GM12801 (cell line): ENCODE measurements around the gene UNC13A.

Experiments
- TF ChIP-seq, protein P1 (sequence below): IDR thresholded peaks from one replicate; pipeline ENCODE4 v1.5.1; 2011; ENCODE audit warnings: control low read depth; ENCODE audit not compliant: insufficient read length; ENCODE audit errors: extremely low read depth

The UNC13A gene

DNA sequence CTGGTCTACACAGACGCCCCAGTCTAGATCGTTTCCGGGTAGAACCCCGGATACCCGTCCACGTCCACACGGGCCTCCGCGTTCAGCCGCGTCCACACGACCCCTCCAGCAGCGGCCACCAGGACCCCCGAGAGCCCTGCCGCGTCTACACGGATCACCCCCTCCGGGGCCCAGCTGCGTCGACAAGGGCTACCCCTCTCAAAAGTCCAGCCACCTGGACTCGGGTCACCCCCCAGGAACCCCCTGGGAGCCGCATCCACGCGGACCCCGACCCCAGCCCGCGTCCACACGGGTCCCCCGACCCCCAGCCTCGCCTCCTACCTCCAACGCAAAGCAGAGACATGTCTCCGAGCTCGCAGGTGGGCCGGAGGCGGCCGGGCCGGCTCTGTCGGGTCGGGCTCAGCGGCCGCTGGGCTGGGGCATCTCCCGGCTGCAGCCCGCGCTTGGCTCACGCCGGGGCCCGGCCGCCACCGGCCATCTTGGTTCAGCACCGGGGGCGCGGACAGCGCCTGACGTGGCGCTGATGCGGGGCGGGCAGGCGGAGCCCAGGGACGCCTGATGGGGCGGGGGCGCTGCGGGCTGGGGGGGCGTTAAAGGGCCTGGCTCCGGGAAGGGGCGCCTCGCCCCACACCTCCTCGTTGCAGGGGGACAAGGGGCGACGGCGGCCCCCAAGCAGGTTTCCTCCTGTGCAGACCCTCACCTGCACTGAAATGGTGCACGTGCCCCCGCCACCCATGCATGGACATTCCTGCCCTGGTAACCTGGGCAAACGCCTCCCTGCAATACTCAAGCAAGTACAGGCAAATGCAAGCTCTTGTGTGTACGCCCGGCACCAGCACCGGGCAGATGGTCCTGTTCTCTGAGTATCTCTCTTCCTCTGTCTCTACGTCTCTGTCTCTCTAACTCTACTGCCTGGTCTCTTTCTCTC lies at the start of gene UNC13A:
UNC13A (minus strand) TSS at position 498 of the 928 bp plus-strand sequence; CDS start at position 343, 155 bp downstream.
- TF ChIP-seq, protein P1, sequence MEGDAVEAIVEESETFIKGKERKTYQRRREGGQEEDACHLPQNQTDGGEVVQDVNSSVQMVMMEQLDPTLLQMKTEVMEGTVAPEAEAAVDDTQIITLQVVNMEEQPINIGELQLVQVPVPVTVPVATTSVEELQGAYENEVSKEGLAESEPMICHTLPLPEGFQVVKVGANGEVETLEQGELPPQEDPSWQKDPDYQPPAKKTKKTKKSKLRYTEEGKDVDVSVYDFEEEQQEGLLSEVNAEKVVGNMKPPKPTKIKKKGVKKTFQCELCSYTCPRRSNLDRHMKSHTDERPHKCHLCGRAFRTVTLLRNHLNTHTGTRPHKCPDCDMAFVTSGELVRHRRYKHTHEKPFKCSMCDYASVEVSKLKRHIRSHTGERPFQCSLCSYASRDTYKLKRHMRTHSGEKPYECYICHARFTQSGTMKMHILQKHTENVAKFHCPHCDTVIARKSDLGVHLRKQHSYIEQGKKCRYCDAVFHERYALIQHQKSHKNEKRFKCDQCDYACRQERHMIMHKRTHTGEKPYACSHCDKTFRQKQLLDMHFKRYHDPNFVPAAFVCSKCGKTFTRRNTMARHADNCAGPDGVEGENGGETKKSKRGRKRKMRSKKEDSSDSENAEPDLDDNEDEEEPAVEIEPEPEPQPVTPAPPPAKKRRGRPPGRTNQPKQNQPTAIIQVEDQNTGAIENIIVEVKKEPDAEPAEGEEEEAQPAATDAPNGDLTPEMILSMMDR = no peak

DNA sequence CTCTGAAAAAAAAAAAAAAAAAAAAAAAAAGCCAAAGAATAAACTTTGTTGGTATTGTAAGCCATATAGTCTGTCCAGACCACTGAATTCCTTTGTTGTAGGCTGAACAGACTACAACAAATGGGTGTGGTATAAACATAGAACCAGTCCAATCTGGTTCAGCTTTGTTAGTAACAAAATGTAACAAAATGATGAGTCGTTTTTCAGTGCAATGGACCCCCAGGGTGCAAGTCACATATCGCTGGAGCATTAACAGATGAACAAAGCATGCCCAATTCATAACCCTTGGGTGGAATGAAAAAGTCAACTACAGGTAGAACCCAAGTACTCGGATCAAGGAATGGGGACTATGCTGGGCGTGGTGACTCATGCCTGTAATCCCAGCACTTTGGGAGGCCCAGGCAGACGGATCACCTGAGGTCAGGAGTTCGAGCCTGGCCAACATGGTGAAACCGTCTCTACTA lies 49.6 kb upstream of the UNC13A start:
- TF ChIP-seq, protein P1 = no peak

DNA sequence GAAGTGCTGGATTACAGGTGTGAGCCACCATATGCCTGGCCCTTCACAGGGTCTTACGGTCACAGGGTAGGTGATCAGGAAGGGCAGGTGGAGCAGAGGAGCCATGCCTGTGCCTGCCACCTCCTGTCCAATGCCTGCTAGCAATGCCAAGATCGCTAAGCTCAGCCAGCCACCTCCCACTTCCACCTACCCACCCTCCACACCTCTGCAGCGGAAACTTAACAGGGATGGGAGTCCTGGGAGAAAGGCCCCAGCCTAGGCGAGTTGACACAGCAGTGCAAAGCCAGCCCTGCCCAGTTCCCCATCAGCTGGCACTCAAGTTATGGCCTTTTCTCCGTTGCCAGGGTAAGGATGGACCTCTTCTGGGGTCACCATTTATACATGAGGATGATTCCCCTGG lies 47.3 kb upstream of the UNC13A start:
- TF ChIP-seq, protein P1 = no peak

DNA sequence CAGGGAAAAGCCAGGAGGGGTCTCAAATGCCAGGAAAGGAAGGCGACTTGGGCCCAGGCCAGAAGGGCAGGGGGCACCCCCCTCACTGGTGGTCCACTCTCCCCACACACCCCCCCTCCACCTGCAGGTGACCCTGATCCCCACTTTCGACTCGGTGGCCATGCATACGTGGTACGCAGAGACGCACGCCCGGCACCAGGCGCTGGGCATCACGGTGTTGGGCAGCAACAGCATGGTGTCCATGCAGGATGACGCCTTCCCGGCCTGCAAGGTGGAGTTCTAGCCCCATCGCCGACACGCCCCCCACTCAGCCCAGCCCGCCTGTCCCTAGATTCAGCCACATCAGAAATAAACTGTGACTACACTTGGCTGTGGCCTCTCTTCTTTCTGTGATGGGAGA lies 46.0 kb upstream of the UNC13A start:
- TF ChIP-seq, protein P1 = no peak

DNA sequence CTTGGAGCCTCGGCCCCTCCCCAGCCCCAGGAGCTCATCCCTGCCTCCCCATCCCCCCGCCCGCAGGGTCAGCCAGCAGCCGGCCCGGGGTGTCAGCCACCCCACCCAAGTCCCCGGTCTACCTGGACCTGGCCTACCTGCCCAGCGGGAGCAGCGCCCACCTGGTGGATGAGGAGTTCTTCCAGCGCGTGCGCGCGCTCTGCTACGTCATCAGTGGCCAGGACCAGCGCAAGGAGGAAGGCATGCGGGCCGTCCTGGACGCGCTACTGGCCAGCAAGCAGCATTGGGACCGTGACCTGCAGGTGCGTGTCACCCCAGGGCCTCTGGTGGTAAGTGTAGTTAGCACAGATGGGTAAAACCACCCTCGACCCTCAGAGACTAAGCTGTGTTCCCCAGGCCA lies 45.0 kb upstream of the UNC13A start:
- TF ChIP-seq, protein P1 = no peak

DNA sequence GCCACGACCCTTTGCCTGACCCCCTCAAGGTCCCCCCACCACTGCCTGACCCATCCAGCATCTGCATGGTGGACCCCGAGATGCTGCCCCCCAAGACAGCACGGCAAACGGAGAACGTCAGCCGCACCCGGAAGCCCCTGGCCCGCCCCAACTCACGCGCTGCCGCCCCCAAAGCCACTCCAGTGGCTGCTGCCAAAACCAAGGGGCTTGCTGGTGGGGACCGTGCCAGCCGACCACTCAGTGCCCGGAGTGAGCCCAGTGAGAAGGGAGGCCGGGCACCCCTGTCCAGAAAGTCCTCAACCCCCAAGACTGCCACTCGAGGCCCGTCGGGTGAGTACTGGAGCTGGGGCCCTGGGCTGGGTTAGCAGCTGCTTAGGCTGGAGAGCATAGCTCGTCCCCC lies 39.7 kb upstream of the UNC13A start:
- TF ChIP-seq, protein P1 = no peak

DNA sequence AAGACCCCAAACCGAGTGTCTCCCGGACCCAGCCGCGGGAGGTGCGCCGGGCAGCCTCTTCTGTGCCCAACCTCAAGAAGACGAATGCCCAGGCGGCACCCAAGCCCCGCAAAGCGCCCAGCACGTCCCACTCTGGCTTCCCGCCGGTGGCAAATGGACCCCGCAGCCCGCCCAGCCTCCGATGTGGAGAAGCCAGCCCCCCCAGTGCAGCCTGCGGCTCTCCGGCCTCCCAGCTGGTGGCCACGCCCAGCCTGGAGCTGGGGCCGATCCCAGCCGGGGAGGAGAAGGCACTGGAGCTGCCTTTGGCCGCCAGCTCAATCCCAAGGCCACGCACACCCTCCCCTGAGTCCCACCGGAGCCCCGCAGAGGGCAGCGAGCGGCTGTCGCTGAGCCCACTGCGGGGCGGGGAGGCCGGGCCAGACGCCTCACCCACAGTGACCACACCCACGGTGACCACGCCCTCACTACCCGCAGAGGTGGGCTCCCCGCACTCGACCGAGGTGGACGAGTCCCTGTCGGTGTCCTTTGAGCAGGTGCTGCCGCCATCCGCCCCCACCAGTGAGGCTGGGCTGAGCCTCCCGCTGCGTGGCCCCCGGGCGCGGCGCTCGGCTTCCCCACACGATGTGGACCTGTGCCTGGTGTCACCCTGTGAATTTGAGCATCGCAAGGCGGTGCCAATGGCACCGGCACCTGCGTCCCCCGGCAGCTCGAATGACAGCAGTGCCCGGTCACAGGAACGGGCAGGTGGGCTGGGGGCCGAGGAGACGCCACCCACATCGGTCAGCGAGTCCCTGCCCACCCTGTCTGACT lies 39.0 kb upstream of the UNC13A start:
- TF ChIP-seq, protein P1 = no peak
